Ishikawa (cell line): Measurements from ENCODE around the gene SYNE3.

Experiments
- CREB1 ChIP-seq: IDR thresholded peaks from 2 replicates; pipeline ENCODE4 v1.6.1; 2012; ENCODE audit warnings: low read depth
- RAD21 ChIP-seq: IDR thresholded peaks from 2 replicates; pipeline ENCODE4 v1.6.1; 2012; ENCODE audit warnings: low read depth
- REST ChIP-seq: IDR thresholded peaks from 2 replicates; pipeline ENCODE4 v1.6.1; 2012; ENCODE audit warnings: low read depth, mild to moderate bottlenecking
- TAF1 ChIP-seq: IDR thresholded peaks from 2 replicates; pipeline ENCODE4 v1.6.1; 2012; ENCODE audit warnings: low read depth, mild to moderate bottlenecking
- TEAD4 ChIP-seq: IDR thresholded peaks from 2 replicates; pipeline ENCODE4 v1.6.1; 2012
- USF1 ChIP-seq: IDR thresholded peaks from 2 replicates; pipeline ENCODE4 v1.6.1; 2012
- YY1 ChIP-seq: IDR thresholded peaks from 2 replicates; pipeline ENCODE4 v1.6.1; 2012; ENCODE audit warnings: low read depth

GRCh38 chr14:95538801-95539509 lies 22.5 kb upstream of the SYNE3 start:
- TF ChIP-seq CREB1 (no peak), YY1 (no peak), TAF1 (no peak), USF1 (no peak), TEAD4 (no peak), RAD21 (no peak), REST (no peak)
